HEK293 (cell line): ENCODE data around the gene ARRB2.
"Not testable (repeated sequence)": the region's sequence is repeated elsewhere in the genome, so short reads cannot be mapped to it uniquely, and the experiment has no call there.

Experiments
- CTCF ChIP-seq: fragments of 450-650 bp; formaldehyde crosslinking; IDR thresholded peaks from 2 replicates; pipeline ENCODE4 v1.5.1; 2016; ENCODE audit warnings: missing biosample characterization, missing genetic modification characterization
- GLIS1 ChIP-seq: fragments of 450-650 bp; formaldehyde crosslinking; IDR thresholded peaks from 2 replicates; pipeline ENCODE4 v1.5.1; 2016; ENCODE audit warnings: missing biosample characterization, missing genetic modification characterization
- KLF7 ChIP-seq: fragments of 450-650 bp; formaldehyde crosslinking; IDR thresholded peaks from 2 replicates; pipeline ENCODE4 v1.5.1; 2016; ENCODE audit warnings: missing biosample characterization, missing genetic modification characterization, borderline replicate concordance
- REST ChIP-seq: fragments of 450-650 bp; formaldehyde crosslinking; IDR thresholded peaks from 2 replicates; pipeline ENCODE4 v1.5.1; 2016; ENCODE audit warnings: missing biosample characterization, missing genetic modification characterization
- ZBTB11 ChIP-seq: fragments of 450-650 bp; formaldehyde crosslinking; conservative IDR thresholded peaks from 2 replicates; pipeline ENCODE4 v1.5.1; 2016; ENCODE audit warnings: low read depth, missing biosample characterization, missing genetic modification characterization
- ZBTB48 ChIP-seq: fragments of 450-650 bp; formaldehyde crosslinking; IDR thresholded peaks from 2 replicates; pipeline ENCODE4 v1.5.1; 2016; ENCODE audit warnings: missing biosample characterization, missing genetic modification characterization
- ZFP41 ChIP-seq: fragments of 450-650 bp; formaldehyde crosslinking; IDR thresholded peaks from 2 replicates; pipeline ENCODE4 v1.5.1; 2016; ENCODE audit warnings: missing biosample characterization, missing genetic modification characterization, borderline replicate concordance
- ZNF223 ChIP-seq: fragments of 450-650 bp; formaldehyde crosslinking; IDR thresholded peaks from 2 replicates; pipeline ENCODE4 v1.5.1; 2016; ENCODE audit warnings: missing biosample characterization, missing genetic modification characterization
- ZNF366 ChIP-seq: fragments of 450-650 bp; formaldehyde crosslinking; conservative IDR thresholded peaks from 2 replicates; pipeline ENCODE4 v1.5.1; 2016; ENCODE audit warnings: missing biosample characterization, missing genetic modification characterization
- ZNF501 ChIP-seq: fragments of 450-650 bp; formaldehyde crosslinking; IDR thresholded peaks from 2 replicates; pipeline ENCODE4 v1.5.1; 2016; ENCODE audit warnings: missing biosample characterization, missing genetic modification characterization
- ZXDB ChIP-seq: fragments of 450-650 bp; formaldehyde crosslinking; IDR thresholded peaks from 2 replicates; pipeline ENCODE4 v1.5.1; 2016; ENCODE audit warnings: missing biosample characterization, missing genetic modification characterization
- TF ChIP-seq, protein P1 (sequence below): fragments of 450-650 bp; formaldehyde crosslinking; IDR thresholded peaks from 2 replicates; pipeline ENCODE4 v1.5.1; 2016; ENCODE audit warnings: missing biosample characterization, missing genetic modification characterization
- TF ChIP-seq, protein P2 (sequence below): fragments of 450-650 bp; IDR thresholded peaks from 2 replicates; pipeline ENCODE4 v1.5.1; 2018; ENCODE audit warnings: missing biosample characterization, missing genetic modification characterization

GRCh38 chr17:4689872-4690271 lies 20.6 kb upstream of the ARRB2 start:
- not testable (repeated sequence) for TF ChIP-seq CTCF (tag by site-specific recombination); ZFP41 (tag by site-specific recombination); KLF7; GLIS1 (tag by site-specific recombination); ZBTB48 (tag by site-specific recombination); REST; ZNF366; ZNF223 (tag by site-specific recombination); ZXDB; ZBTB11 (tag by site-specific recombination); ZNF501 (tag by site-specific recombination)
- TF ChIP-seq, protein P1, sequence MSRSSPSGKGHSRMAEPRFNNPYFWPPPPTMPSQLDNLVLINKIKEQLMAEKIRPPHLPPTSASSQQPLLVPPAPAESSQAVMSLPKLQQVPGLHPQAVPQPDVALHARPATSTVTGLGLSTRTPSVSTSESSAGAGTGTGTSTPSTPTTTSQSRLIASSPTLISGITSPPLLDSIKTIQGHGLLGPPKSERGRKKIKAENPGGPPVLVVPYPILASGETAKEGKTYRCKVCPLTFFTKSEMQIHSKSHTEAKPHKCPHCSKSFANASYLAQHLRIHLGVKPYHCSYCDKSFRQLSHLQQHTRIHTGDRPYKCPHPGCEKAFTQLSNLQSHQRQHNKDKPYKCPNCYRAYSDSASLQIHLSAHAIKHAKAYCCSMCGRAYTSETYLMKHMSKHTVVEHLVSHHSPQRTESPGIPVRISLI, result not testable (repeated sequence)
- TF ChIP-seq, protein P2, sequence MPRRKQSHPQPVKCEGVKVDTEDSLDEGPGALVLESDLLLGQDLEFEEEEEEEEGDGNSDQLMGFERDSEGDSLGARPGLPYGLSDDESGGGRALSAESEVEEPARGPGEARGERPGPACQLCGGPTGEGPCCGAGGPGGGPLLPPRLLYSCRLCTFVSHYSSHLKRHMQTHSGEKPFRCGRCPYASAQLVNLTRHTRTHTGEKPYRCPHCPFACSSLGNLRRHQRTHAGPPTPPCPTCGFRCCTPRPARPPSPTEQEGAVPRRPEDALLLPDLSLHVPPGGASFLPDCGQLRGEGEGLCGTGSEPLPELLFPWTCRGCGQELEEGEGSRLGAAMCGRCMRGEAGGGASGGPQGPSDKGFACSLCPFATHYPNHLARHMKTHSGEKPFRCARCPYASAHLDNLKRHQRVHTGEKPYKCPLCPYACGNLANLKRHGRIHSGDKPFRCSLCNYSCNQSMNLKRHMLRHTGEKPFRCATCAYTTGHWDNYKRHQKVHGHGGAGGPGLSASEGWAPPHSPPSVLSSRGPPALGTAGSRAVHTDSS (tag by site-specific recombination), result not testable (repeated sequence)
